Stimulated activated naive B cell treated with anti-CD40 and anti-IgM and Interleukin-4, amounts not matched to agents 10 μg/mL and 1 μg/mL and 100 μg/mL, for 72 hours (primary cell): ENCODE data around the gene UBE2G1.

Source experiments
- ATAC-seq, 2 donors: fragments of 150-1000 bp; cut with Tn5 transposase; replicated peaks; 2 replicates each; pipeline ENCODE4 v1.10.0; 2021; ENCODE audit warnings: moderate library complexity in 1 of 2
- DNase-seq: peaks from one replicate; pipeline ENCODE4 v3.0.0; 2021
- H3K27ac Mint-ChIP-seq: one replicate; pipeline ENCODE4 v1.8.0; 2022; ENCODE audit warnings: mild to moderate bottlenecking, mixed read lengths
- H3K27me3 Mint-ChIP-seq, 2 donors: one replicate each; pipeline ENCODE4 v1.8.0; 2022; ENCODE audit warnings: mixed read lengths in 2 of 2
- H3K36me3 Mint-ChIP-seq, 2 donors: one replicate each; pipeline ENCODE4 v1.8.0; 2022; ENCODE audit warnings: mixed read lengths in 2 of 2, mild to moderate bottlenecking in 1 of 2
- H3K4me1 Mint-ChIP-seq, 2 donors: one replicate each; pipeline ENCODE4 v1.8.0; 2022; ENCODE audit warnings: mixed read lengths in 2 of 2, mild to moderate bottlenecking in 1 of 2
- H3K4me3 Mint-ChIP-seq, 2 donors: one replicate each; pipeline ENCODE4 v1.8.0; 2022; ENCODE audit warnings: mild to moderate bottlenecking in 2 of 2, mixed read lengths in 2 of 2, moderate library complexity in 1 of 2
- H3K9me3 Mint-ChIP-seq, 2 donors: one replicate each; pipeline ENCODE4 v1.8.0; 2022; ENCODE audit warnings: mixed read lengths in 2 of 2, mild to moderate bottlenecking in 1 of 2

Gene UBE2G1

GRCh38 chr17:4314179-4314578, 52.3 kb downstream of the UBE2G1 start:
- H3K36me3 Mint-ChIP-seq: peaks cover 8 to 20% of the 10 kb centered on the region in 2 donors
- DNase-seq (no peak), ATAC-seq (no peak)
- H3K27ac Mint-ChIP-seq: no peak overlapping the region
- H3K4me1 Mint-ChIP-seq: peaks cover 38 to 70% of the 10 kb centered on the region in 2 donors
- no peak overlapping the region for H3K4me3 Mint-ChIP-seq
- H3K9me3 Mint-ChIP-seq: no peaks in the 10 kb centered on the region
- H3K27me3 Mint-ChIP-seq: no peaks in the 10 kb centered on the region

DNA sequence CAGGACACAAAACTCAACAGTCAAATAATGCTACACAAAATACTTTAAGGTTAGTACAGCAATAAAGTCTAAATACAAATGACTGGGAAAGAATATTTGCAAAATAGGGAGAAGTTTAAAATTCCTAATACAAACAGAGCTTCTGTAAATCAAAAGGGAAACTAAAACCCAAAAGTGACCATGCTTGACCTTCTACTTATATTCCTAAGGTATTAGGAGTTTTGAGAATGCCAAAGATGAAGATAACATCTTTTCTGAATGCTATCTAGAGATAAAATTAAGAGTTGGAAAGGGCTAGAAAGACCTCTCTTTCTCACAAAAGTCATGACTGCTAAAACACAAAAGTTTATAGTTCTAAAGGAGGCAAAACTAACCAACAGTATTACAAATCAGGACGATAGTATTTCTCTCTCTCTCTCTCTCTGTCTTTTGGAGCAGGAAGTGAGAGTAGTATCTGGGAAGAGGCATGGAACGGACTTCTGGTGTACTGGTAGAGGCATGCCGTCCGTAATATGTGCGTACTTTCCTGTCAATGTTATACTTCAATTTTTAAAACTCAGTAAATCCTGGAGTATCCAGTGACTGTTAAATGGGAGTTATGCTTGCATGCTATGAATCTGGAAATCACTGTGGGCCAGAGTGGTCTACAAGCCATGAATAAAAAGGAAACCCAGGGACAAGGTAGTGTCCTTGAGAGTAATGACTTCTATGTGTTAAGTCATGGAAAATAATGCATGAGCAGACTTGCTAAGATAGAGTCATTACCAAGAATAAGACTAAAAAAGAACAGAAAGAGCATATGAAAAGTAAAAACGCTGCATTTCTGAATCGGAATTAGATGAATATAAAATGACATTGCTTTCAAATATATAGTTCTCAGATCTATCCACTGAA, 53.0 kb downstream of the UBE2G1 start:
- Mint-ChIP-seq H3K4me1 (peaks cover 40 to 71% of the 10 kb centered on the region in 2 donors), H3K9me3 (no peaks in the 10 kb centered on the region), H3K27ac (peak overlapping the region; percentile 59), H3K4me3 (no peak overlapping the region), H3K36me3 (peaks cover 8 to 24% of the 10 kb centered on the region in 2 donors), H3K27me3 (no peaks in the 10 kb centered on the region)
- ATAC-seq (peak in 1 of 2 donors; percentile 48), DNase-seq (no peak)

DNA sequence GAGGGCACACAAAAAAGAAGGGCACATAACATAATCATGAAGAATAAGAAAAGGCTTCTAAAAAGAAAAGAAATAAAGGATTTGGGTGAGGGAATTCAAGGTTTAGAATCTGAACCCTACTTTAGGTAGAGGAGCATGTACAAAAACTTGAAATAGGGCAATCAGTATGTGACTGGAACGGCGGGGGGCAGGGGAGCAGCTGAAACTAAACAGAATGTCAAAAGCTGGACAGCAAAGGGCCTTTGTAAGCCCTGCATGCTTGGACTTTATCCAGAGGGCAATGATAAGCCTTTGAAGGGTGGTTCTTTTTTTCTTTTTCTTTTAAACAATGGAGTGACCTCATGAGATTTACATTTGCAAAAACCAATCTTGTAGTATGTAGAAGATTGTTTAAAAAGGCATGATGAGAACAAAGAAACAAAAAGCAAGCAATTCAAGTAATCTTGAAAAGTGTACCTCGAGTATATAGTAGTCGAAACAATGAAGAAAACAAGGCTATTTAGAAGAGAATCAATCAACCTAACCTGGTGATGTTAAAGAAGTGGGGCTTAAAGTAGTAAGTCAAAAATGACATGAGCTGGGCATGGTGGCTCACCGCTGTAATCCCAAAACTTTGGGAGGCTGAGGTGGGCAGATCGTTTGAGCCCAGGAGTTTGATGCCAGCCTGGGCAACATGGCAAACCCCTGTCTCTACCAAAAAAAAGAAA, 56.0 kb downstream of the UBE2G1 start:
- H3K36me3 Mint-ChIP-seq: peaks cover 13 to 34% of the 10 kb centered on the region in 2 donors
- peaks cover 46 to 67% of the 10 kb centered on the region in 2 donors for H3K4me1 Mint-ChIP-seq
- H3K27ac Mint-ChIP-seq: peak overlapping the region; percentile 25
- H3K9me3 Mint-ChIP-seq: no peaks in the 10 kb centered on the region
- no peak for ATAC-seq
- DNase-seq: no peak
- H3K27me3 Mint-ChIP-seq: no peaks in the 10 kb centered on the region
- H3K4me3 Mint-ChIP-seq: no peak overlapping the region

DNA sequence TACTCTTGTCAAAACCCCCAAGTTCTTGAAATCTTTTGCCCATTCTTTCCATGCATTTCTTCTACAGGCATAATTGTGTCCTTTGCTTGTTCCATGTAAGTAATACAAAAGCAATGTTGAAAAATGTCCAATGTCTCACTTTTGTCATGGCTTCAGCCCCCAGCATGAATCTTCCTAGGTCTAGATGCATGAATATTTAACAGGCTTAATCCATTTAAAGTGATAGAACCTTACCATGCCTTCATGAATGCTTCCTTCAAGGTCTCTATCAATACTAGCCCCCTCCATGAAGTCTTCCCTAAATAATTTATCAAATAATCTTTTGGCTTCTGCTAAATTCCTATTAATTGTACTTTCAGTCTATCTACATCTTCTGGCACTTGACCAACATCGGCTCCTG, 56.6 kb downstream of the UBE2G1 start:
- peaks cover 44 to 64% of the 10 kb centered on the region in 2 donors for H3K4me1 Mint-ChIP-seq
- no peaks in the 10 kb centered on the region for H3K27me3 Mint-ChIP-seq
- DNase-seq (no peak), ATAC-seq (no peak)
- H3K9me3 Mint-ChIP-seq: no peaks in the 10 kb centered on the region
- H3K4me3 Mint-ChIP-seq: no peak overlapping the region
- H3K36me3 Mint-ChIP-seq: peaks cover 14 to 35% of the 10 kb centered on the region in 2 donors
- H3K27ac Mint-ChIP-seq: peak overlapping the region; percentile 37

- peaks cover 28 to 39% of the 10 kb centered on the region in 2 donors for H3K4me1 Mint-ChIP-seq
Observed at GRCh38 chr17:4307179-4307930, 59.1 kb downstream of the UBE2G1 start.

GRCh38 chr17:4305224-4305623, 61.3 kb downstream of the UBE2G1 start:
- Mint-ChIP-seq H3K27ac (no peak overlapping the region), H3K36me3 (peaks cover 11 to 31% of the 10 kb centered on the region in 2 donors)
- no peak for ATAC-seq

More at GRCh38 chr17:4307179-4307930, 59.1 kb downstream of the UBE2G1 start:
- H3K4me3 Mint-ChIP-seq: no peak overlapping the region
- no peak for ATAC-seq
- H3K9me3 Mint-ChIP-seq: no peaks in the 10 kb centered on the region
- no peaks in the 10 kb centered on the region for H3K27me3 Mint-ChIP-seq
- DNase-seq: no peak
- H3K36me3 Mint-ChIP-seq: peaks cover 9 to 30% of the 10 kb centered on the region in 2 donors
- peak overlapping the region; percentile 53 for H3K27ac Mint-ChIP-seq

GRCh38 chr17:4304417-4305027, 62.0 kb downstream of the UBE2G1 start:
- Mint-ChIP-seq H3K4me3 (no peak overlapping the region), H3K27me3 (no peaks in the 10 kb centered on the region), H3K36me3 (peaks cover 16 to 30% of the 10 kb centered on the region in 2 donors), H3K27ac (no peak overlapping the region), H3K4me1 (peaks cover 9 to 14% of the 10 kb centered on the region in 2 donors), H3K9me3 (no peaks in the 10 kb centered on the region)
- ATAC-seq (peak; percentile 83 to 89), DNase-seq (peak; percentile 3)

More at GRCh38 chr17:4305224-4305623, 61.3 kb downstream of the UBE2G1 start:
- H3K9me3 Mint-ChIP-seq: no peaks in the 10 kb centered on the region
- no peak overlapping the region for H3K4me3 Mint-ChIP-seq
- H3K4me1 Mint-ChIP-seq: peaks cover 16 to 21% of the 10 kb centered on the region in 2 donors
- DNase-seq: no peak
- no peaks in the 10 kb centered on the region for H3K27me3 Mint-ChIP-seq

- H3K4me1 Mint-ChIP-seq: peaks cover 9 to 22% of the 10 kb centered on the region in 2 donors
- no peak overlapping the region for H3K4me3 Mint-ChIP-seq
- H3K36me3 Mint-ChIP-seq: peaks cover 19 to 28% of the 10 kb centered on the region in 2 donors
- no peaks in the 10 kb centered on the region for H3K27me3 Mint-ChIP-seq
- DNase-seq: no peak
- peak overlapping the region; percentile 42 for H3K27ac Mint-ChIP-seq
- H3K9me3 Mint-ChIP-seq: no peaks in the 10 kb centered on the region
- no peak for ATAC-seq
Observed at GRCh38 chr17:4301066-4301465, 65.4 kb downstream of the UBE2G1 start.

DNA sequence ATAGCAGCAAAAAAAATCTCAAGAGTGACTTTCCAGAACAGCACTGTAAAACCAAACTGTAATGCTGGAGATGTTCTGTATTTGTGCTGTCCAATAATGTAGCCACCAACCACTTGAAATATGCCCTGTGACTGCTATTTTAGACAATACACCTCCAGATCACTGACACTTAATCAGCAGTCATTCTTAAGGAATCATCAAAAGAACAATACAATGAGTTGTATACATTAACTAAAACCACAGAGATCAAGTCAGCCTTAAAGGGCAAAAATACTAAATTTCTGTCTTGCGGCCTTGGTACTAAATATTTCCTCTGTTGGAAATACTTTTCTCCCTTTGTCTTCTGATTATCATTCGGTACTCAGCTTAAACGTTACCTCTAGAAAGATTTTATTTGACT, 69.1 kb downstream of the UBE2G1 start:
- Mint-ChIP-seq H3K9me3 (no peaks in the 10 kb centered on the region), H3K4me1 (peaks cover 21 to 48% of the 10 kb centered on the region in 2 donors), H3K27me3 (no peaks in the 10 kb centered on the region), H3K36me3 (peaks cover 29 to 38% of the 10 kb centered on the region in 2 donors), H3K4me3 (no peak overlapping the region), H3K27ac (peak overlapping the region; percentile 10)
- ATAC-seq (no peak), DNase-seq (no peak)

- H3K36me3 Mint-ChIP-seq: peaks cover 32 to 33% of the 10 kb centered on the region in 2 donors
- H3K4me3 Mint-ChIP-seq: no peak overlapping the region
- DNase-seq (no peak), ATAC-seq (no peak)
- no peak overlapping the region for H3K27ac Mint-ChIP-seq
- H3K9me3 Mint-ChIP-seq: no peaks in the 10 kb centered on the region
- peaks cover 22 to 55% of the 10 kb centered on the region in 2 donors for H3K4me1 Mint-ChIP-seq
- no peaks in the 10 kb centered on the region for H3K27me3 Mint-ChIP-seq
Observed at GRCh38 chr17:4295686-4296085, 70.8 kb downstream of the UBE2G1 start.

GRCh38 chr17:4293572-4293971, 72.9 kb downstream of the UBE2G1 start:
- peak overlapping the region; percentile 63 for H3K27ac Mint-ChIP-seq
- no peaks in the 10 kb centered on the region for H3K27me3 Mint-ChIP-seq
- H3K9me3 Mint-ChIP-seq: no peaks in the 10 kb centered on the region
- H3K4me1 Mint-ChIP-seq: peaks cover 22 to 55% of the 10 kb centered on the region in 2 donors
- ATAC-seq: peak; percentile 97
- peaks cover 23 to 33% of the 10 kb centered on the region in 2 donors for H3K36me3 Mint-ChIP-seq
- H3K4me3 Mint-ChIP-seq: peak overlapping the region; percentile 4 to 56
- no peak for DNase-seq

DNA sequence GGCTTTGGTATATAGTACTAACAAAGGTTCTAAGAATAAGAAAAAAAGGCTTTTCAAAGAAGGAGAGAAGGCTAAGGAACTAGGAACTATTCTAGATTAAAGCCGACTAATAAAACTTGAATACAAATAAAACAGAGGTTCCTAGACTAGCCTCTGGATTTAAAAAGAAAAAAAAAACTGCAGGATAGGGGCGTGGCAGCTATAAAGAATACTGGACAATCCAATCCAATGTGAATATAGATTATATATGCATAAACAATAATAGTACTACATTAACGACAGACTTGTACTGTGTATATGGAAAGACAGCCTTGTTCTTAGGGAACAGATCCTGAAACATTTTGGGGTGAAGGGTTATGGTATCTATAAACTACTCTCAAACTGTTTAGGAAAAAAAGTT, 78.8 kb downstream of the UBE2G1 start:
- ATAC-seq (no peak), DNase-seq (no peak)
- H3K9me3 Mint-ChIP-seq: no peaks in the 10 kb centered on the region
- H3K4me3 Mint-ChIP-seq: no peak overlapping the region
- peaks cover 4 to 14% of the 10 kb centered on the region in 2 donors for H3K4me1 Mint-ChIP-seq
- peaks cover 19 to 38% of the 10 kb centered on the region in 2 donors for H3K36me3 Mint-ChIP-seq
- H3K27ac Mint-ChIP-seq: no peak overlapping the region
- no peaks in the 10 kb centered on the region for H3K27me3 Mint-ChIP-seq

DNA sequence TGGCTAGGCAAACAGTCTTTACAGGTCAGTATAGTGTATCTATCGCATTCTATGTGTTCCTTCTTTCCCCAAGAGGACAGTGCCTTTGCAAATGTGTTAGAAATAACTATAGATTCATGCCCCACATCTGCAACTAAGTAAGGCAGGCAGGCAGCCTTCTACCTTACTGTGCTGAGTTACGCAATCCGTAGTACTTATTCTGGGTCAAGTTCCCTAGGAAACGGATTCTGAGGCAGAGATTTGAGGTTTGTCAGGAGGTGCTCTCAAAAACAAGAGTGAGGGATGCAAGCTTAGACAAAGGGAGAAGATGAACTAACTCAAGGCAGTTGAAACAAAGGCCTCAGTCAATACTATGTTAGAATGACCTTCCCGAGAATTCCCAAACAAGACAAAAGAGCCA, 90.0 kb downstream of the UBE2G1 start:
- Mint-ChIP-seq H3K36me3 (peaks cover 18 to 29% of the 10 kb centered on the region in 2 donors), H3K27me3 (no peaks in the 10 kb centered on the region), H3K9me3 (no peaks in the 10 kb centered on the region), H3K4me3 (no peak overlapping the region), H3K27ac (no peak overlapping the region), H3K4me1 (peaks cover 0 to 3% of the 10 kb centered on the region in 2 donors)
- no peak for ATAC-seq
- DNase-seq: no peak
